ENCODE data around the gene QSER1.

- TF ChIP-seq CTCF (optimal IDR thresholded peaks at IDR 0.05 in 1 of 3, IDR thresholded peaks at IDR 0.05 in 1 of 3, conservative IDR thresholded peaks at IDR 0.05 in 1 of 3; ENCODE audit: extremely low read depth in 1 of 3, insufficient read depth in 2 of 3, low read length in 3 of 3) (no peak), EZH2 (IDR thresholded peaks at IDR 0.05; ENCODE audit: low read length) (no peak)
Measured at GRCh38 chr11:32940865-32941264, 48.3 kb downstream of the QSER1 start.

Measured in keratinocyte (primary cell).